Measurements from ENCODE around the gene GALNS. TPM values are rescaled to one million over a fixed set of nuclear protein-coding genes. Genes with fewer than 3 reads are reported as not detected.
A peak's percentile ranks its signal among the peaks of the same experiment; 100 is the strongest.

Gene GALNS
- total RNA-seq, 2 donors from 2014 or later: 8.8 to 48.8 TPM

DNA sequence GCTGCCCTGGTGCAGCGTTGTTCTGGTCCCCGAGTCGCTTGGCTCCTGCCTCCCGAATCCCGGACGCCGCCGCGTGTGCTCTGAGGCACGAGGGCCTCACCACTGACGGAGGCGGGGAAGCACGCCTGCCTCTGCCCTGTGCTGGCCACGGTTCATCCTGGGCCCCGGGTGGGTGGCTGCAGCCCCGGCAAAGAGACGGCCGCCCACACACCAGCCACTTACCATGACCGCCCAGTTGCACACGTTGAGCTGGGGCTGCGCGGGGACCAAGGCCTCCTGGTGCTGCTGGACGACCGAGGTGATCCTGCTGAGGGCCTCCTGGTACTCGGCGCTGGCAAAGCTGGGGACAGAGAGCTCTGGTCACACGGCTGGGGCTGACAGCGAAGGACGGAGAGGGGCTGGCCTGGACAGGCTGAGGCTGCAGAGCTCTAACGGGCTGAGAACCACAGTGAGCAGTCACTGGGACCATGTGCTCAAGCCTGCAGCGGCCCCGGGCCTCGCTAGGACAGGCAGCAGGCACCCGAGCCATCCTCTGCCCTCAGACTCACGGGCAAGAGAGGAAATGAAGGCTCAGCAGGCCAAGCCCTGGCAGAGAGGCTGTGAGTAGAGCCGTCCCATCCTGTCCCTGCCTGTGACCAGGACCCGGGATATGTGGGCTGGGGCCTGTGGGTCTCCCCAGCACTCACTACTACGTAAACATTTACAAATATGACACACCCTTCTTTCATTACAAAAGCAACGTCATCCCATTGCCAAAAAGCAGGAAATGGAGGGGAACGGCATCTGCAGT is 38.8 kb downstream of the GALNS start:
- TF ChIP-seq, protein P1, sequence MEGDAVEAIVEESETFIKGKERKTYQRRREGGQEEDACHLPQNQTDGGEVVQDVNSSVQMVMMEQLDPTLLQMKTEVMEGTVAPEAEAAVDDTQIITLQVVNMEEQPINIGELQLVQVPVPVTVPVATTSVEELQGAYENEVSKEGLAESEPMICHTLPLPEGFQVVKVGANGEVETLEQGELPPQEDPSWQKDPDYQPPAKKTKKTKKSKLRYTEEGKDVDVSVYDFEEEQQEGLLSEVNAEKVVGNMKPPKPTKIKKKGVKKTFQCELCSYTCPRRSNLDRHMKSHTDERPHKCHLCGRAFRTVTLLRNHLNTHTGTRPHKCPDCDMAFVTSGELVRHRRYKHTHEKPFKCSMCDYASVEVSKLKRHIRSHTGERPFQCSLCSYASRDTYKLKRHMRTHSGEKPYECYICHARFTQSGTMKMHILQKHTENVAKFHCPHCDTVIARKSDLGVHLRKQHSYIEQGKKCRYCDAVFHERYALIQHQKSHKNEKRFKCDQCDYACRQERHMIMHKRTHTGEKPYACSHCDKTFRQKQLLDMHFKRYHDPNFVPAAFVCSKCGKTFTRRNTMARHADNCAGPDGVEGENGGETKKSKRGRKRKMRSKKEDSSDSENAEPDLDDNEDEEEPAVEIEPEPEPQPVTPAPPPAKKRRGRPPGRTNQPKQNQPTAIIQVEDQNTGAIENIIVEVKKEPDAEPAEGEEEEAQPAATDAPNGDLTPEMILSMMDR (IDR thresholded peaks at IDR 0.05): no peak
- no peak for TF ChIP-seq POLR2A (IDR thresholded peaks at IDR 0.05)
- 76 to 83% methylated on average over 7 to 40 of the region's 40 CpGs for WGBS, 2 donors
- peaks cover 0 to 4% of the 10 kb centered on the region in 2 donors for H3K36me3 ChIP-seq (replicated peaks in 1 of 2; ENCODE audit: insufficient read depth in 1 of 2, low read depth in 2 of 2)
- H3K4me1 ChIP-seq: peaks cover 5% of the 10 kb centered on the region
- H3K4me3 ChIP-seq: no peak overlapping the region
- no peak for ATAC-seq
- H3K9me3 ChIP-seq: no peaks in the 10 kb centered on the region
- H3K27ac ChIP-seq: no peak overlapping the region
- intact Hi-C loops (cut with DNase I): loop anchor here (10.0 kb wide), 1 partner anchor 397 kb away; the partner anchor contains the start of gene ZNF778
- DNase-seq: no peak
- no peaks in the 10 kb centered on the region for H3K27me3 ChIP-seq

DNA sequence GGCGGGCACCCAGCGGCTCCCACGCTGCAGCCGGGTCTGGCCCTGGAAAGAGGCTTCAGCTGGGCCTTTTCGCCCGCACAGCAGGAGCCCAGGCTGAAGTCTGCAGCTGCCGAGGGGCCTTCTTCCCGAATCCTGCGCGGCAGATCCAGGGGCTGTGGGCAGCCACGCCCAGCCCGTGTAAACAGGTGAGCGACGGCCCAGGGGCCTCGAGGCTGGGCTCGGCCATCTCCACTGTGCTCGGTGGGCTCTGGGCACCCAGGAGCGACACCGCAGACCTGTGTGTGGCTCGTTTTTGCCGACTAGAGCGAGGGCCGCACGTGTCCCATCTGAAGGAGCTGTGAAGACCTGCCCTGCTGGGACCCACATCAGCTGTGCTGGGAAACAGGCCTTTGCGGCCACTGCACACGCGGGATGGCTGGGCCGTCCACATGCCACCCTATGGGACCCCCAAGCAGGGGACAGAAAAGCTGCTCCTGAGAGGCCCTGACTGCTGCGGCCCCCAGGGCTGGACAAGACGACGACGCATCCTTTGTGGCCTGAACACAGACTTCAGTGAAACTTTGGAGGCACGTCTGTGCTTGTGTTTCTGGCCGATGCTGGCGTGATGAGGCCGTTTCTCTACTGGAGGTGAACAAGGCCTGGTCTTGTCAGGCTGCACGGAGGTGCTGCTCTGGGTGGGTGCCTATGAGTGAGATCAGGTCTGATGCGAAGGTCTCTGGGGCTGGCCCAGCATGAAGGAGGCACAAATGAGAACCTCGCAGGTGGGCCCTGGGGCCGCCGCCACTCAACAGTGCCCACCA is 39.8 kb downstream of the GALNS start:
- DNase-seq: no peak
- no peaks in the 10 kb centered on the region for H3K27me3 ChIP-seq
- ATAC-seq: no peak
- no peaks in the 10 kb centered on the region for H3K9me3 ChIP-seq
- intact Hi-C loops (cut with DNase I): loop anchor here (10.0 kb wide), 1 partner anchor 398 kb away; the partner anchor contains the start of gene ZNF778
- H3K4me3 ChIP-seq: no peak overlapping the region
- TF ChIP-seq, protein P1 (IDR thresholded peaks at IDR 0.05): no peak
- TF ChIP-seq POLR2A (IDR thresholded peaks at IDR 0.05): no peak
- peaks cover 15% of the 10 kb centered on the region for H3K4me1 ChIP-seq
- 75 to 76% methylated on average over 14 to 38 of the region's 41 CpGs for WGBS, 2 donors
- peaks cover 0 to under 1% of the 10 kb centered on the region in 2 donors for H3K36me3 ChIP-seq (replicated peaks in 1 of 2; ENCODE audit: insufficient read depth in 1 of 2, low read depth in 2 of 2)
- no peak overlapping the region for H3K27ac ChIP-seq

DNA sequence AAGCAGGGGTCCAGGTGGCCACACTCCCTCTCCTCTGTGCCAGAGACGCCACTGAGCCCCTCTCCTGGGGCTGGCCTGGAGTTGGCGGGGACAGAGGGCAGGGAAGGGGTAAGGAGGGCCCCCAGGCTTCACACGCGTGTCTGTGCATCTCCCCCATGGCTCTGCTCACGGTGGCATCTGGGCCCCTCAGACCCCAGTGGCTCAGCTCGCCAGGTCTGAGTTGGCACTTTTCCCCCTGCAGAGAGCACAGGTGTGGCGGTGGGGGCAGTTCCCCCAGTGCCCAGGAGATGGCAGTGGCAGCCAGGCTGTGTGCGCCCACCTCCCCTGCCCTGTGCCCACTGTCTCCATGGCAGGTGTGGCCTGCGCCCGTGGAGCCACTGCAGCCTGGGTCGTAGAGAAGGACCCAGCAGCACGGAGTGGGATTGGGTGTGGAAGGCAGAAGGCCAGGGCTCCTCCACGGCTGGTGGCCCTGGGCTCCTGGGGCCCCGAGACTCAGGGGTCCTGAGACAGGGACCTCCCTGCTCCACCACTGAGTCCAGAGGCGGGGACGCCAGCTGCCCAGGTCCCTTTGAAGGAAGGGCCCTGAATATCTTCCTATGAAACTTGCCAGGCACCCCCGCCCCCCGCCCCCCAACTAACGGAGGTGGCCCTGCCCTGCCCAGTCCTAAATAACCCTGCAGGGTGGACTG is 40.7 kb downstream of the GALNS start:
- no peaks in the 10 kb centered on the region for H3K9me3 ChIP-seq
- DNase-seq (peak; percentile 57 to 69 (median 60)), ATAC-seq (no peak)
- WGBS, 2 donors: 21% methylated on average over 14 of the region's 19 CpGs; no CpG with 5 or more reads in 1 of the 2 donors
- H3K4me1 ChIP-seq: peaks cover 20% of the 10 kb centered on the region
- no peak for TF ChIP-seq POLR2A (IDR thresholded peaks at IDR 0.05)
- TF ChIP-seq, protein P1 (IDR thresholded peaks at IDR 0.05): peak; percentile 66 to 83 (median 79)
- H3K36me3 ChIP-seq (replicated peaks in 1 of 2; ENCODE audit: insufficient read depth in 1 of 2, low read depth in 2 of 2): no peaks in the 10 kb centered on the region
- intact Hi-C loops (cut with DNase I): loop anchor here (10.0 kb wide), 1 partner anchor 399 kb away; the partner anchor contains the start of gene ZNF778
- H3K27me3 ChIP-seq: no peaks in the 10 kb centered on the region
- no peak overlapping the region for H3K4me3 ChIP-seq
- no peak overlapping the region for H3K27ac ChIP-seq

DNA sequence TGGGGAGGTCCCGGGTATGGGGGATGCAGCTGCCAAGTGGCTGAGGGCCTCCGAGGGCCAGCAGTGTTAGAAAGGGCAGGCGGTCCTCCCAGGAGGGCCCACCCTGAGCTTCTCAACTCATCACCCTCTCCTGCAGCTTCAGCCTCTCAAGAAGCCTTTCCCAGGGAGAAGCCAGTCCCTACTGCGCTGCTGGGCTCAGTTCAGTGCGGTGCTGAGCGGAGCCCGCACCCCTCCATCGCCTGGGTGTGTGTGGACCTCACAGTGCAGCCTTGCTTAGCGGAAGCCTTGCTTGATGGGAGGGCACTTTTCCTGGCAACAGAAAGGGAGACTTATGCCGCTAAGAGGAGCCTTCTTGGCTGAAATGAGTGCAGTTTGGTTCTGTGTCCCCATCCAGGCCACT is 41.5 kb downstream of the GALNS start:
- 74 to 83% methylated on average over 6 to 10 of the region's 10 CpGs for WGBS, 2 donors
- Histone ChIP-seq H3K27ac (no peak overlapping the region), H3K27me3 (no peaks in the 10 kb centered on the region), H3K4me3 (no peak overlapping the region), H3K36me3 (replicated peaks in 1 of 2; ENCODE audit: insufficient read depth in 1 of 2, low read depth in 2 of 2) (no peaks in the 10 kb centered on the region), H3K4me1 (peaks cover 28% of the 10 kb centered on the region), H3K9me3 (no peaks in the 10 kb centered on the region)
- intact Hi-C loops (cut with DNase I): loop anchor here (10.0 kb wide), 1 partner anchor 400 kb away; the partner anchor contains the start of gene ZNF778
- ATAC-seq (no peak), DNase-seq (no peak)
- no peak for TF ChIP-seq POLR2A (IDR thresholded peaks at IDR 0.05)
